UCSD-AML1 (cell line): ENCODE data around the gene JMJD7.

ENCODE experiments used
- DNase-seq: peaks from one replicate; lab custom pipeline; 2025; ENCODE audit not compliant: unreplicated experiment; lab: John Stamatoyannopoulos, UW

Gene JMJD7

GRCh38 chr15:41861736-41862356, 34.0 kb downstream of the JMJD7 start:
- no peak for DNase-seq

DNA sequence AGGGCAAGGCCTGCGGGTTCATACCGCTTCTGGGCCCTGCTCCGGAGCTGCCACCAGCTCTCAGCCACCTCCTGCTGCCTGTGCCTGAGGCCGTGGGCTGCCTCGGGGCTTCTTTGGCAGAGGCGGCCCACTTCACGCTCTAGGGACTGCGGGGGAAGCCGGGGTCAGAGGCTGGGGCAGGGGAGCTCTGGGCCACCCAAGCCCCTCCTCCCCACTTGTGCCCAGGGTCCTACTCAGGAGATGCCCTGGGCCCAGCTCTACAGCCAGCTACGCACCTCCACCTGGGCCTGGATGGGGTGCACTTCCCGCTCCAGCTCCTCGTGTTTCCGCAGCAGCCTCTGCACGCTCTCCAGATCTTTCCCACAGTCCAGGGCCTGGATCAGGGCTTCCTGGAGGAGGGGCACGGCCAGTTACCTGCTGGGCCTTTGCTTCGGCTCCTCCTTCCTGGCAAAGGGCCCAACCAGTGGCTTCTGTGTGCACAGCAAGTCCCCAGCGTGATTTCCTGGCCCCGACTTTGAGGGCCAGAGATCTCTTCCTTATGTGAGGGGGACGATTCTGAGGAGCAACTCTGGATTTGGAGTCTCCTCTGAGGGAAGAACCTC, 34.7 kb downstream of the JMJD7 start:
- no peak for DNase-seq

- no peak for DNase-seq
Observed at GRCh38 chr15:41865490-41866055, 37.7 kb downstream of the JMJD7 start.

GRCh38 chr15:41866263-41866703, 38.4 kb downstream of the JMJD7 start:
- no peak for DNase-seq

DNA sequence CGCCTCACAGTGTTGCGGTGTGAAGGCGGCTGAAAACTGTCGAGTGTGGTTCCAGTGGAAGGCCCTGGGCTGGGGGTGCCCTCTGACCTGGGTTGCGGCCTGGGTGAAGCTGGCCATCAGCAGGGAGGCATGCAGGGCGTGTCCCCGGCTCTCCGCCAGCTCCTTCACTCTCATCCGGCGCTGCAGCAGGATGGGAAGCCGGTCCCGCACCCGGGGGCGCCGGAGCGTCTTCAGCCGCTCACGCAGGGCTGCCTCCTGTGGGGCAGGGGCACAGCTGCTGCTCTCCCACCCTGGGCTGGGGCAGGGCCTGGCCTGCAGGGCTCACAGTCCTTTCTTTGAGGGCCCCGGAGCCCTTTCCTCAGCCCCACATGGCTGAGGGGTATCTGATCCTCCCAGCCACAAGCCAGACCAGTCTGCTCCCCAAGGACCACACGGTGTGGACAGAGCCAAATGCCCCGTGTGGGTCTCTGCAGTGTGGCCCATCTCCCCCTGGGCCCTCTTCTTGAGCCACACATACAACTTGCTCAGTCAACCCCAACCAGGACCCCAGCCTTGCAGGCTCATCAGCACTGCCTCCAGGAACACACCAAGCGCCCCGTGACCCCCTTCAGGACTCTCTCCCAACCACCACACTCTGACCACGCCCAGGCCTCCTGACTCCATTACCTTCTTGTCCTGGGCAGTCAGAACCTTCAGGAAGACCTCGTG, 39.1 kb downstream of the JMJD7 start:
- DNase-seq: no peak

DNA sequence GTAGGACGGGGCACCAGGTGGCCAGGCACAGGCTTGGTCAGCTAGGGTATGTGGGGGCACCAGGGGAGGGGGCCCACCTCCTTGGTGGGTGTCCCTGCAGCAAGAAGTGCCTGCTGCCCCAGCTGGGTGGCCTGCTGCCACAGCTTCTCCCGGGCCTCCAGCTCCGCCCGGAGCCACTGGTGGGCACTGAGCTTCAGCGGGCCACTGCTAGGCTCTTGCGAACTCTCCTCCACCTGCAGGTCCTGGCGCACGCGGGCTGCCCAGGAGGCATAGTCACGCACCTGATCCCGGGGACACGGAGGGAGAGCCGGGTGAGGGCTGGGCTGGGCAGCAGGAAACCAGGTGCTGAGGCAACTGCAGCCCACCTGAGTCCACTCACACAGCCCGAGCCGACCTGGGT, 40.4 kb downstream of the JMJD7 start:
- DNase-seq: no peak

DNA sequence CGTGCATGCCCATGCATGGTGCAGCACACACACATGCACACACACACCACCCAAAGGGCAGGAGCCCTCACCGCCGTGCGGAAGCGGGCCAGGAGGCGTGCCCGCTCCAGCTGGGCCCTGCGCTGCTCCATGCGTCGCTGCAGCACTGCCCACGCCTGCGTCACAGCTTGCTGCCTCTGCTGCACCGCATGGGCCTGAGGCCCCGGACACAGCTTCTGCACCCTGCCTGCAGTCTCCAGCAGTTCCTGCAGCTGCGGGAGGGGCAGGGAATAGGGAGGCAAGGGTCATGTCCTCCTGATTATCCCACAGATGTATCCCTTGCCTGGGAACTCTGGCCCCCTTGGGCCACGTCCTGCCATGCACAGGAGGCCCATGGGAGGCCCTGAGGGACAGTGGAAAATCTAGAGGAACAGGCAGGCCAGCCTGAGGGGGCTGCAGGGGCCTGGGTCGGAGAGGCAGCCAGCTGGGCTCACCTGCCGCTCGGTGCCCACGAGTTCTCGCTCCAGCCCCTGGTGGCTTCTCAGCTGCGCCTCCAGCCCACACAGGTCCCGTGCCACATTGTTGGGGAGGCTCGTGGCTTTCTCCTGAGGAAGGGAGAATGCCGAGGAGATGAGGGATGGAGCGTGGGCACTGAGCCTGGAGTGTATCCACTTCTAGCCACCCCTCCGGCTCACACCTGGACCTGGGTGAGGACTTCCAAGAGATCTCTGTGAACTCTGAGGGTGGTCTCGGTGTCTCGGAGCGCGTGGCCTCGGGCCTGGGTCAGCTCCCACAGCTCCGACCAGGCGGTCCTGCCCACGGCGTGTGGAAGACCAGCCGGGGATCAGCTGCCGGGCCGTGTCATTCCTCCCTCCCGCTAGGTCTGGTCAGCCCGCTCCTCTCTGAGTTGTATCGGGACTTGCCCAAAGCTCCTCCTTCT, 42.1 kb downstream of the JMJD7 start:
- DNase-seq: no peak

DNA sequence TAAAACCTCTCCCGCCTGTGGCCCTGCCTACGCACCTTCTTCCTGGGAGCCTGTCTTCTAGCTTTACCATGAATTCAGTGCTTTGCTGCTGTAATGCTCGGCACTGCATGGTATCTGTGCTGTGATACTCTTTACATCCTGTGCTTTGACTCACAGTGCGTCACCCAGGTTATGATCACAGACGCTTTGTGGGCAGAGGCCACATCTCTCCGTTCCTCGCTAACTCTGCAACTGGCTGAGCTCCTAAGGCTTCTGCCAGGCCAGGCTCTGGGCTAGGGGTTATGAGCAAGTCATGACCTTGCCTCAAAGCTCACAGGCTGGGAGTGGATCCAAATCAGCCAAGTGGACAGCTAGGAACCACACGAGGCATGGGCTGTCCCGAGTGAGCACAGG, 42.8 kb downstream of the JMJD7 start:
- no peak for DNase-seq

GRCh38 chr15:41871175-41871905, 43.4 kb downstream of the JMJD7 start:
- no peak for DNase-seq

GRCh38 chr15:41872166-41872747, 44.4 kb downstream of the JMJD7 start:
- DNase-seq: no peak

GRCh38 chr15:41873711-41874110, 45.8 kb downstream of the JMJD7 start:
- DNase-seq: no peak

DNA sequence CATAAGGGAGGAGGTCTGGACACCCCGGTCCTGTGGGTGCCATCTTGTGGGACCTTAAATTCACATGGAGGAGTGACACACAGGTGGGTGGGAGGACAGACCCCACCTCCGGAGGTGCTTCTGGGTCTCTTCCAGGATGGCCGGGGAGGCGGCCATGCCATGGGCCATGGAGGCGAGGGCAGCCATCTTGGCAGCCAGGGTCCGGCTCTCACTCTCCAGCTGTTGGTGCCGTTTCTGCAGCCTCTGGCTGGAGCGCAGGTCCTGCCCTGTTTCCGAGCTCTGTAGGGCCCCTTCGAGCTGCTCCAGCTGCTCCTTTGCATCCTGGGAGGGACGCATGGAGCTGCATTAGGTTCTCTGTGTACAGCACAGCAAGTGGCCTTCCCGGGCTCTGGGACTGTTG, 46.8 kb downstream of the JMJD7 start:
- no peak for DNase-seq

GRCh38 chr15:41876007-41876406, 48.1 kb downstream of the JMJD7 start:
- DNase-seq: no peak

DNA sequence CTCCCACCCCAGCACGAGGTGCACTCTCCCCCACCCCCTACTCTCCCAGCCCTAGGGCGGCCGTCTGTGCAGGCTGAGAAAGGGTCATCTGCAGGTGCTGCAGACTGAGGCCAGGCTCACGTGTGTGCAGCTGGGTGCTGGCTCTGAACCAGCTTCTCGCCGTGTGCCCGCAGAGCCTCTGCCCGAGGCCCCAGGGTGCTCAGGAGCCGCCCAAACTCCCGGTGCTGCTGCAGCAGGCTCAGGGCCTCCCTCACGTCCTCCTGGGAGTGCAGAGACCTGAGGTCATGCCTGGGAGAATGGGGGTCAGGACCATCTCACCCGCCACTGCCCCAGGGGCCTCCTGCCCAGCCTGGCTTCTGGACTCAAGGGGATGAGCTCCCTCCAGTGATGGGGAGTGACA, 48.8 kb downstream of the JMJD7 start:
- DNase-seq: no peak

DNA sequence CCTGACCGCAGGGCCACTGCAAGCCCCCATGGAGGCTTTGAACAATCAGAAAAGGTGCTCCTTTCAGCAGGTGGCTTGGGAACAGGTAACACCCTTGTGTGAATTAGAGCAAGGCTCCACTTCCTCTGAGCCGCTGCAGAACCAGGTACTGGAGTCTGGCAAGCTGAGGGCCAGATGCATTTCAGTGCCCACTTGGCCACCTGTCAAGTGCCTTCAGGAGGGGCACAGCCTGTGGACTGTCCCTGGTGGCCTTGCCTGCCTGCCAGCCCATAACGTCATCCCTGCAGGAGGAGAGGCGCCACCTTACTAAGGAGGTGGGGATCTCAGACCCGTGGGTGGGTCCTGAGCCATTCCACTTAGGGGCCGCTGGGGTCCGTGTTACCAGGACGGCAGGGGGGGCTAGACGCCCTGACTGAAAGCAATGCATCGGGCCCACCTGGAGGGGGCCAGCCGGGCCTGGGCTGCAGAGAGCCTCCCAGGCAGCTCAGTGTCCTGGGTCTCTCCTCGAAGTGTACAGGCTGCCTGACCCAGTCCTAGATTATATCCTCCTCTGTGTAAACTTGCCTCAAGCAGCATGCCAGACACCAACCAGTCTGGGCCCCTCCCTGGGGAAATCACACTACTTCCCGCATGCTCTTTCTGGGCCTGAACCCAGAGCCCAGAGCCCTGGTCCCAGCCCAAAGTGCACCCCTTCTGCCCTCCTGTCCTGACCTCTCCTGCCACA, 49.9 kb downstream of the JMJD7 start:
- no peak for DNase-seq

DNA sequence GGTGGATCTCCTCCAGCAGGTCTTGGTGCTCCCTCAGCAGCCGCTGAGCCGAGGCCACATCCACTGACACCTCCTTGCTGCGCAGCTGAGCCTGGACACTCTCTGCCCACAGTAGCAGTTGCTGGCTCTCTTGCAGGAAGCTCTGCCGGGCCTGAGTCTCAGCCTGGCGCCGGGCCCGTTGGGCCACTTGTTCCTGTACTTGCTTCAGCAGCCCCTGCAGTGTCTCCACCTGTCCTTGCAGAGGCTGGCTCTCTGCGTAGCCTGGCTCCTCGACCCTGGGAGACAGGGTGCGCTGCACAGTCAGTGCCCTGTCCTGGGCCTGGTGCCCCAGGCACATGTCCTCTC, 50.4 kb downstream of the JMJD7 start:
- no peak for DNase-seq

- DNase-seq: no peak
Observed at GRCh38 chr15:41879321-41879845, 51.5 kb downstream of the JMJD7 start.

DNA sequence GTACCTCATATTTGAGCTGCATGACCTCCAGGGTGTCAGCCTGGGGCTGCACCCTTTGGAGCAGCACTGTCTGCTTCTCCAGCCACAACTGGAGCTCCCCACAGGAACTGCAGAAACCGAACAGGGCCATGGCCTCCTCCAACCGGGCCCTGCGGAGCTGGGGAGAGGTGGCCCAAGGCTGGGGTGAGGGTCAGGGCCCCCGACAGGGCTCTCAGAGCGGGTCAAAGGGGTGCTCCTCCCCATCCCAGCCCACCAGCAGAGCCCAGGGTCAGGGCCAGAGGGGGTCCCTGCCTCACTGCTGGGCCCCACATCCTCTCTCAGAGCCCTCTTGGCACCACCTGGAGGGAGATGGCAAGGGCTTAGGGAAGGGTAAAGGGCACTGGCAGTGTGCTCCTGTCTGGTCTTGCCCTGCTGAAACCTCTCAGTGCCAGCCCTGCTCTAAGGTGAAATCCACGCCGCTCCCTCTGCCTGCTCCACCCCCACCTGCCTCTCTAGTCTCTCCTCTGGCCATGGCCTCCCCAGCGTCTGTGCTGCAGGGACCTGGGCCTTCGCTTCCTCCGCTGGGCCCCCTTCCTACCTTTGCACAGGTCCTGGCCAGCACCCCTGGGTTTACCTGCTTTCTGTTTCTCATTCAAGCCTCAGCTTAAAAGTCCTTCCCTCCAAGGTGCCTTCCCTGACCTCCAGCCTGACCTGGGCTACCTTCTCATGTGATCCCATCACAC, 52.4 kb downstream of the JMJD7 start:
- no peak for DNase-seq

GRCh38 chr15:41881086-41881485, 53.2 kb downstream of the JMJD7 start:
- no peak for DNase-seq
